ENCODE data around the gene CCDC188.

Gene CCDC188

DNA sequence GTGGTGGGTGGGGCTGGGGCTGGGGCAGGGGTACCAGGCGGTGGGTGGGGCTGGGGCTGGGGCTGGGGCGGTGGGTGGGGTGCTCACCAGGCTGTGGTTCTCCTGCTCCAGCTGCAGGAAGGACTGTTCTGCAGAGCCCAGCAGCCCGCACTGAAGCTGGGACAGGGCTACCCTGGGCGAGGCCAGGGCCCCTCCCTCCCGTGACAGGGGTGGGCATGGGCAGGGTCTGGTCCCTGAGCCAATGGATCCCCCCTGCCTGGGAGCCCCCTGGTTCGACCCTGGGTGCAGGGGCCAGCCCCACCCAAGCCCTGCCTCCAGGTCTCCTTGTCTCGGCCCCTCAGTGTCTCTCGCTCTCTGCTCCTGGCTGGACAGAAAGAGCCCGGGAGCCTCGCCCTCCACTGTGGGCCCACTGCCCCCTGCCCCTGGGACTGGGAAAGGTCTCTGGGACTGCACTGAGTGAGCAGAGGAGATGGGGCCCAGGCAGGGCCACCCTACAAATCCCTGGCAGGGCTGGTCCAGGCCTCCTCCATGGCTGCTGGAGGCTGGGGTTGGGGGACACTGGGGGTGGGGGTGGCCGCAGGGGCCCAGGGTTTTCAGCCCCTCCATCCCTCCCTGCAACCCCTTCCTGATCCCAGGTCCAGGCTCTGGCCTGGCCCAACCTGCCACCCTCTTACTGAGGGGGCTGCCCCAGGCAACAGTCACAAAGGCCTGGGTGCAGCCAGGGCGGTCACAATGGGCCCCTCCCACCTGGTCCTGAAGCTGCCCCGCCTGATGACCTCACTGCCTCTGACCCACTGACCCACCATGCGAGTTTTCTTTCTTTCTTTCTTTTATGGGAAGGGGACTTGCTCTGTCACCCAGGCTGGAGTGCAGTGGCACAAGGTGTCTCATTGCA lies at the start of gene CCDC188:
TSS of gene CCDC188 (minus strand) at position 675 of the 895 bp plus-strand sequence. CDS start at position 606, 69 bp downstream.
- DNase-seq (ENCODE audit: low read depth): no peak

DNA sequence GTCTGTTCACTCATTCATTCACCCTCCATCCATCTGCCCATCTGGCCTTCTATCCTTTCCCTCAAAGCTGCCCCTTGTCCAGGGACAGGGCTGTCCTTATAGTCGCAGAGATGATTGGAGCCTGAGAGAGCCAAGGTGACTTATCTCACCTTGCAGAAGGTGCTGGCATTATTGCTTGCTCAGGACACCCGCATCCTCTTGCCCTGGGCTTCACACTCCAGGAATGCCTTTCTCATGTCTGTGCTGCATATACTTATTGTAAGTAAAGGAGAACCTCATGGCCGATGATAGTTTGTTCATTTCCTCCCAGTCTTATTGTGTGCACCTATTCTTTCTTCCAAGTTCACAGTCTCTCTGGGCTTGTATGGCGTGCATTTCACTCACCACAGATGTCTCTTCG lies 49.1 kb upstream of the CCDC188 start:
- no peak for DNase-seq (ENCODE audit: low read depth)

GRCh38 chr22:20199413-20199842 lies 48.6 kb upstream of the CCDC188 start:
- no peak for DNase-seq (ENCODE audit: low read depth)

- DNase-seq (ENCODE audit: low read depth): no peak
Observed at GRCh38 chr22:20198557-20199319, 47.9 kb upstream of the CCDC188 start.

- DNase-seq (ENCODE audit: low read depth): no peak
Observed at GRCh38 chr22:20197407-20198030, 46.7 kb upstream of the CCDC188 start.

- no peak for DNase-seq (ENCODE audit: low read depth)
Observed at GRCh38 chr22:20196094-20196842, 45.4 kb upstream of the CCDC188 start.

- DNase-seq (ENCODE audit: low read depth): no peak
Observed at GRCh38 chr22:20194681-20195593, 44.1 kb upstream of the CCDC188 start.

DNA sequence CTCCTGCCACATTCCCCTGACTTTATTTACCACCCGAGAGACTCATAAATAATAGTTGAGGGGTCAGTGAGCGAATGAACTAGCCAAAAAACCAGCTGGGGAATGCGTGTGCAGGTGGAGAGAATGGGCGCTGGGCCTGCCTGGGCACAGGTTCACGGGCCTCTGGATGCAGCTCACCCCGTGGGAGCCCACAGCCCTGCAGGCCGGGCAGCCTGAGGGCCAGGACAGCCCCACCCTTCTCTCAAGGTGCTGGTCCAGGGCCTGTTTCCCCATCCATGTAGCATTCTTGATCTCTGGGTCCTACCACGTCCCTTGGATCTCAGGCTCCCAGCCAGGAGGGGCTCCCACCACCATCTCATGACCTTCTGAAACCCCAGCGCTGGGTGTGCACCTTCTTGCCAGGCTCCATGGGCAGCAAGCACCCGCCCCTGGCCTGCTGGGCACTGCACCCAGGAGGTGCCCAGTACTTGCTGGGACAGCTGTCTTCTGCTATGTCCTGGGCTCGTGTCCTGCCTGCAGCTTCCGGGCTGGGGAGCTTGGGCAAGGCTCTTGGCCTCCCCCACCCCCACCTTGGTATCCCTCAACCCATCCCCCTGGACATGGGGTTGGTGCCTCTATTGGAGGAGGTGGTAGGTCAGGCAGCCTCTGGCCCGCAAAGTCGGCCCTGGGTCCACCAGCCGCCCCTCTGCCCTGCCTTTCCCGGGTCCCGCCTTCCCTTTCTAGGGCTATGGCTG lies 43.1 kb upstream of the CCDC188 start:
- no peak for DNase-seq (ENCODE audit: low read depth)

DNA sequence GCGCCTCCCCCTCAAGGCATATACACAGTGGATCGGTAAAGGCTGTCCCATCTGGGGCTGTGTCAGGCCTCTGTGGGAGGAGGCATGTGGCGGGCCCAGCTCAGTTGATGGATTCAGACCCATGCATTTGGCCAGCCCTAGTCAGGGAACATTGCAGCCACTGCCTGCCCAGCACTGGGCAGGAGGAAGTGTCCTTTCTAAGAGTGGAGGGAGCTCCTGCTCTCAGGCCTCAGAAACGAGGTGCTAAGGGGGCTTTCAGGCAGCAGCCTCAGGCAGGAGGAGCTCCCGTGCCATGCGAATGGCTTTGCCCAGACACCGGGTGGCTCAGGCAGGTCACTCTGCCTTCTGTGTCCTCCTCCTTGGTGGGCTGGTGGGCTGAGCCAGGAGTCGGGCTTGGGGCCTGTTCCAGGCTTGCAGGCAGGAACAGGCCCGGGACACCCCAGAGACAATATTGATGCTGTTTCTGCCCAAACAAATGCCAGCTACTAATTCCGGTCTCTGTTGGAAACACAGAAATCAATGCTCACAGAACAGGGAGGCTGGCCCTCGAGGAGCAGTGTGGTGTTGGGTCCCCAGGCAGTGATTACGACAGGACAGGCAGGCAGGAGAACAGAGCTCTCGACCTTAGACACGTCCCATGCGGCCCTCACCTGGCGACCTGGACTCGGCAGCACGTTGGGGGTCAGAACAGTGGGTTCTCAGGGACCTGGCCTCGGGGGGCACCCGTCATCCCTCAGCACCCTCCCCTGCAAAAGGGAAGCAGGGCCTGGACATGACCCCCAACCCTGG lies 42.3 kb upstream of the CCDC188 start:
- no peak for DNase-seq (ENCODE audit: low read depth)

- no peak for DNase-seq (ENCODE audit: low read depth)
Observed at GRCh38 chr22:20192293-20192971, 41.6 kb upstream of the CCDC188 start.

- DNase-seq (ENCODE audit: low read depth): no peak
Observed at GRCh38 chr22:20191803-20192202, 40.9 kb upstream of the CCDC188 start.

GRCh38 chr22:20191000-20191515 lies 40.2 kb upstream of the CCDC188 start:
- no peak for DNase-seq (ENCODE audit: low read depth)

DNA sequence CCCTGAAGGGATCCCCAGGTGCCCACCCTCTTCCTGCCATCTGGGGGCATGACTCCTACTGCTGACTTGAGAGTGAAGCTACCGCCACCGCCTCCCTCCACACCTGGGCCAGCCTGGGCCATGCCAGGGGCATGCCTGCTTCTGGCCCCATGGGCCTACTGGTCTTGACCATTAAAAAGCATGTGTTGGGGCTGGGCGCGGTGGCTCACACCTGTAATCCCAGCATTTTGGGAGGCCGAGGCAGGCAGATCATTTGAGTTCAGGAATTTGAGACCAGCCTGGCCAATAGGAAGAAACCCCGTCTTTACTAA lies 37.7 kb upstream of the CCDC188 start:
- DNase-seq (ENCODE audit: low read depth): no peak

- no peak for DNase-seq (ENCODE audit: low read depth)
Observed at GRCh38 chr22:20187777-20188566, 37.1 kb upstream of the CCDC188 start.

- DNase-seq (ENCODE audit: low read depth): no peak
Observed at GRCh38 chr22:20186871-20187546, 36.2 kb upstream of the CCDC188 start.

DNA sequence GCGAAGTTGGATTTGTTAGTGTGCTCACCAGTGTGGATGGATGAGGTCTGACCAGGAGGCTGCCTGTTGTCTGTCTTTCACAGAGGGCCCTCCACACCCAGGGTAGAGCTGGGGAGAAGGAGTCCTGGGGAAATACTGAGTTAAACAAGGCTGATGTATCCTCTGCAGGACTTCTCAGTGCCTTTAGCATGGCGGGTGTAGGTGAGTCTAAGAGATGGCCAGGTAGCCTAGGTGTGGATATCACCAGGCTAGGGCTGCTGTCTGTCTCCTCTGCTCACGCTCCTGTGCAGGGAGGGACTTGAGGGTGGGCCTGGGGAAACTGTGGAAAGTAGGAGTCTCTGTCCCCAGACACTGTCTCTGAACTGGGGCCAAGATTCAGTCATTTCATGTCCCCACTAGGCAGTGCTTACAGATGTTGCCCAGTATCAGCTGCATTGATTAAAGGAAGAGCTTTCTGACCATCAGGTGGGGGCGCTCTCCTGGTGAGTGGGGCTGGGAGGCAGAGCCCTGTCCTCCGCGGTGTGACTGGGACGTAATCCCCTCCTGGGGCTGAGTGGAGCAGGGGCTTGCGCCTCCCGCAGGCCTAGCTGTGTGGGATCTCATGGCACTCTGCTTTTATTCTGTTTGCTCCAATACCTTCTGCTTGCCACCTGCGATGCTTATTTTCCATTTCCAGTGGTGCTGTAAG lies 35.5 kb upstream of the CCDC188 start:
- no peak for DNase-seq (ENCODE audit: low read depth)

DNA sequence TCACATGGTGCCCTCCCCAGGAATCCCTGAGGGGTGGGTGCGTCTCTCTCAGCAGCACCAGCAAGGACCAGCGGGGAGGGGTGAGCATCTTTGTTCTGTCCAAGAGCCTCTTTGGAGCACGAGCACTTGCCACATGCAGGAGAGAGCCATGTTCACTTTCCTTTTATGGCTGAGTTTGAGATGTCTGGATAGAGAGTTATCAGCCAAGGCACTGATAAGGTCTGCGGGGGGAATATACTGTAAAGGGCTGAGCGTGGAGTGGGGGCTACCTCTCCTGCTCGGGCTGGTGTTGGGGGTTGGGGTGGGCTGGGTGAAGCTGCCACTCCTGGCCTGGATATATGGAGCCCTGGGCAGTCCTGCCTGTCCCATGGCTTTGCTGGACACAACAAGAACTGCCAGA lies 34.9 kb upstream of the CCDC188 start:
- no peak for DNase-seq (ENCODE audit: low read depth)

Data from activated gamma-delta T cell treated with anti-CD3 and anti-CD28 coated beads, Interleukin-2, amount 50 U/mL, for 16 hours (primary cell).